ENCODE data around the gene PTGER2. TPM values are rescaled to one million over a fixed set of nuclear protein-coding genes. Genes with fewer than 3 reads are reported as not detected.

The PTGER2 gene
- total RNA-seq, 1 donor from 2014 or later, result 5.3 TPM

GRCh38 chr14:52332269-52332668 lies 18.2 kb downstream of the PTGER2 start:
- no peaks in the 10 kb centered on the region for H3K27me3 ChIP-seq
- intact Hi-C loops (cut with DNase I), result no loop called here
- H3K27ac ChIP-seq, result no peak overlapping the region
- no peak overlapping the region for H3K4me3 ChIP-seq
- peaks cover 13% of the 10 kb centered on the region for H3K4me1 ChIP-seq
- no peak for ATAC-seq
- no peak for TF ChIP-seq CTCF (IDR thresholded peaks at IDR 0.05)
- DNase-seq, result no peak
- no peaks in the 10 kb centered on the region for H3K36me3 ChIP-seq
- no peaks in the 10 kb centered on the region for H3K9me3 ChIP-seq

GRCh38 chr14:52333108-52333507 lies 19.0 kb downstream of the PTGER2 start:
- H3K27me3 ChIP-seq, result no peaks in the 10 kb centered on the region
- no peak for DNase-seq
- no peak overlapping the region for H3K4me3 ChIP-seq
- ATAC-seq, result no peak
- intact Hi-C loops (cut with DNase I), result no loop called here
- no peak overlapping the region for H3K27ac ChIP-seq
- no peaks in the 10 kb centered on the region for H3K36me3 ChIP-seq
- peaks cover 6% of the 10 kb centered on the region for H3K4me1 ChIP-seq
- H3K9me3 ChIP-seq, result no peaks in the 10 kb centered on the region
- TF ChIP-seq CTCF (IDR thresholded peaks at IDR 0.05), result no peak

- Histone ChIP-seq H3K36me3 (no peaks in the 10 kb centered on the region), H3K9me3 (no peaks in the 10 kb centered on the region), H3K4me1 (peaks cover 5% of the 10 kb centered on the region), H3K27ac (no peak overlapping the region), H3K4me3 (no peak overlapping the region), H3K27me3 (no peaks in the 10 kb centered on the region)
- intact Hi-C loops (cut with DNase I), result no loop called here
- ATAC-seq (no peak), DNase-seq (no peak)
- TF ChIP-seq CTCF (IDR thresholded peaks at IDR 0.05), result no peak
These were observed 19.9 kb downstream of the PTGER2 start for GRCh38 chr14:52333823-52334657.

DNA sequence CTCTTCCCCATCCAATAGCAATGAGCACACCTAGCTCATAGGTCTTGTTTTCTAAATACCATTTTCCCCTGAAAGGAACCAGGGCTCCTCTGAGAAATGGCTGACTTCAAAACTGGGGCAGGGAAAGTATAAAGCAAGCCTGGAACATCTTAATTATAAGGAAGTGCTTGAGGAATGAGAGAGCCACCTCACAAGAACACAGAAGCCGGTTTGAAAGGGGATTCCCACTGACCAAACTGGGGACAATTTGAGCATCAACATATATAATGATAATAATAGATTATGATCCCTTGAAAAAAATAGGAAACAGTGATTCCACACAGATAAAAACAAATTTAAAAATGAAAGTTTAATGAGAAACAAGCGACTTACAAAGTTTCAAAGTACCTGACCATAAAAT lies 22.1 kb downstream of the PTGER2 start:
- DNase-seq, result no peak
- no peak overlapping the region for H3K4me3 ChIP-seq
- H3K36me3 ChIP-seq, result no peaks in the 10 kb centered on the region
- no peak for ATAC-seq
- TF ChIP-seq CTCF (IDR thresholded peaks at IDR 0.05), result no peak
- intact Hi-C loops (cut with DNase I), result no loop called here
- peaks cover 5% of the 10 kb centered on the region for H3K4me1 ChIP-seq
- H3K27me3 ChIP-seq, result no peaks in the 10 kb centered on the region
- H3K9me3 ChIP-seq, result no peaks in the 10 kb centered on the region
- no peak overlapping the region for H3K27ac ChIP-seq

GRCh38 chr14:52338051-52338681 lies 24.1 kb downstream of the PTGER2 start:
- DNase-seq (no peak), ATAC-seq (peak; percentile 62)
- H3K9me3 ChIP-seq, result no peaks in the 10 kb centered on the region
- intact Hi-C loops (cut with DNase I), result no loop called here
- H3K27me3 ChIP-seq, result no peaks in the 10 kb centered on the region
- H3K36me3 ChIP-seq, result no peaks in the 10 kb centered on the region
- H3K27ac ChIP-seq, result no peak overlapping the region
- peaks cover 5% of the 10 kb centered on the region for H3K4me1 ChIP-seq
- H3K4me3 ChIP-seq, result no peak overlapping the region
- TF ChIP-seq CTCF (IDR thresholded peaks at IDR 0.05), result no peak

Measured in upper lobe of right lung (tissue), 1 donor.